Left colon (tissue), 2 donors: ENCODE data around the gene IARS1. TPM values are rescaled to one million over a fixed set of nuclear protein-coding genes. Genes with fewer than 3 reads are reported as not detected.

Experiments used
- ATAC-seq: fragments of 200-7000 bp; cut with Tn5 transposase; one replicate; pipeline ENCODE4 v1.9.1; 2020; ENCODE audit warnings: mild to moderate bottlenecking, moderate library complexity
- DNase-seq, 2 donors: peaks; one replicate each; pipeline ENCODE4 v3.0.0-alpha.2; 2020
- intact Hi-C, 2 donors: fragments of 100-400 bp; cut with DNase I in 1 of 2; cut with micrococcal nuclease in 1 of 2; formaldehyde crosslinking; loops; one replicate each; pipeline versions ENCODE4 v1.11.2 to v1.14.0; 2022; cut with DNase I, micrococcal nuclease
- total RNA-seq, 2 donors: library from RNA; stranded (reverse); fragmentation: NEBNext Ultra II Directional; extraction: Animal tissue kit (Norgen Biotek cat#: 25700); gene quantifications; one replicate each; pipeline ENCODE4 v1.2.1, GENCODE V29; 2021
- donor health status: DM: no; HTN: no; CAD: no.
- donor health status: DM: yes; HTN: yes; CAD: no.

IARS1 gene
- total RNA-seq, 2 donors from 2014 or later, result 39.1 to 61.9 TPM

DNA sequence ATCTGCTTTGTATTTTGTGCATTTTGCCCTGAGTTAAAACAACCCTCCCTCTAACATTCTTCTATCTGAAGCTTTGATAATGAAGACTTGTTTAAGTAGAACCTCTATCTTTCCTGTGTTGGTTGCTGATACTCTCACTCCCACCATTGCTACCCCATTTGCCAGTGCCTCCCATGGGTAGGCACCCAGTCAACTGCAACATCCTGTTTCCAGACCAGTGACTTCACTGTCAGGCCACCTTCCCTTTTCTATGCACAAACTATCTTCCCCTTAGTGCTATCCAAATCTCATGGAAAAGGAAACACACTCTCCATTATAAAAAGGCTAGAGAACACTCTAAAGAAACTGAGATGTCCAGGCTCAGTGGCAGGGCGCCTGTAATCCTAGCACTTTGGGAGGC is 5.6 kb upstream of the IARS1 start:
- intact Hi-C loops, result loop anchor here in 1 of 2 donors (10.0 kb wide), 1 partner anchor 164 kb away; no protein-coding TSS in a partner anchor
- ATAC-seq (no peak), DNase-seq (no peak)

DNA sequence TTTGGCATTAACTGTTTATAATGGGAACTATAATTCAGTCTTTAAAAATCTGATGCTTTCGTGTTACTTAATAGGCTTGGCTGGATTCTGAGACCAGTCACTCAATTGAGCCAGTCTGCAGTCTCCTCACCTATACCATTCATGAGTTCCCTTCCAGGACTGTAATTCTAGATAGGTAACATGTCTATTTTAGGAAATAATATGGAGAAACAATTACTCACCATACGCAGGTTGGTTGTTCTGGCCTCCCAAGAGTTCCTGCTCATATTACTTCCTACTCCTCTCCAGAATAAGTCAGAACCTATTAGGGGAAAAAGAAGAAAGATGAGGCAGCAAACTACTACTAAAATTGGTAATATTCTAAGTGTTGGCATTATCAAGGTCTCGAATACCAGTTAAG is 4.5 kb upstream of the IARS1 start:
- no peak for DNase-seq
- intact Hi-C loops, result loop anchor here in 1 of 2 donors (10.0 kb wide), 1 partner anchor 163 kb away; no protein-coding TSS in a partner anchor
- ATAC-seq, result no peak

DNA sequence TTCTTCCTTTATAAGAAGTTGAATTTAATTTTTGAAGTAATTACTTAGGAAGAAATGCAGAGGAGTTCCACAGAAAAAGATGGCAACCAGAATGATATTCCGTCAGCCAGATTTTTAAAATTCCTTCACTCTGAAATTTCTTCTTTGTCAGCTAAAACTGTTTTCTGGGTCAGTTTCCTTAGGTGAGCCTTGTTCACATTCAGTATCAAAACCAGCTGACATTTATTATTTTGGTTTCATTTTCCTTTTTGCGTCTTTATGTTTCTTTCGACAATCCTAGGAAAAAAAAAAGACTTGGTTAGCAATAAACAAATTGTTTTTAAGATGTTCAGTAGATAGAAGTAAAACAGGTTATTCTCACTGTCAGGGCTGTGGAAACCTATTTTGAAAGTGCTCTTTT is 4.1 kb upstream of the IARS1 start:
- no peak for DNase-seq
- intact Hi-C loops, result loop anchor here in 1 of 2 donors (10.0 kb wide), 1 partner anchor 163 kb away; no protein-coding TSS in a partner anchor
- ATAC-seq, result no peak

DNA sequence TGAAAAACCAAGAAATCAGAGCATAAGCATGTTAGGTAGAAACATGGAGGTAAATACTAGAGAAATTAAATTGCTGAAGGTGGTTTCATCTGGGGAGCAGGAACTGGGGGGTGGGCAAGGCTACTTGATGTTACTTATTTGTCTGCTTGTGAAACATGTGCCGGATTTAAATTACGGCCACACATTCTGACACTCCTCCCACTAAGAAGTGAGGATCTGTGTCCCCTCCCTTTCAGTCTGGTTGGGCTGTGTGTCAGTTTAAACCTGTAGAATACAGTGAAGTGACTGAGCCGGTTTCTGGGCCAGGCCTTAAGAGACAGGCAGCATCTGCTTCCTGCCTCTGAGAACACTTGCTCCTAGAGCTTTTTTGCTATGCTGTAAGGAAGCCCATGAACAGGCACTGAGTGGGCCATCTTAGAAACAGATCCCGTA is 2.3 kb upstream of the IARS1 start:
- DNase-seq (no peak), ATAC-seq (no peak)
- intact Hi-C loops, result loop anchor here in 1 of 2 donors (10.0 kb wide), 1 partner anchor 161 kb away; no protein-coding TSS in a partner anchor

DNA sequence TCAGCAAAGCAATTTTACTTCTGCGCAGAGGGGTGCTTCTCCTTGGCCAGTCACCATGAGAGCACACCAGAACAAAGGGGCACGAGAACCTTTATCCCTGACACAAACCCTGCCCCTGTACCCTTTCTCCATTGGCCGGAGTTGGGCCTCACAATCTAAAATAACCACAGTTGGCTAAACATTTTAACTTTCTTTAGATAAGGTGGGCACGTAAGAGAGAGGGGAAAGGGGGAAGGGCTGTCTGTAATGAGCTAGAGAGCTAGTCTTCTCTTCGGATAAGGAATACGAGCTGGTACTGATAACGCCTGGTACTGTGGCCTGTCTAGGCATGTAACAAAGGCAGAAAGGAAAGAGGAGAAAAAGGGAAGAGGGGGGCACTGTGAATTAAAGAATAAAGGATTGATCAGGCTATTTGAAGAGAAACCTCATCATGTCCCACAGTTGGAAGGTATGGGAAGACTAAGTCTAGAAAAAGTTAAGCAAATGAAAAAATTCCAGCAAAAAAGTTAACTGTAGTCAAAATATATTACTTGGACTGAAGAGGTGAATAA is 1.8 kb upstream of the IARS1 start:
- intact Hi-C loops, result loop anchor here in 1 of 2 donors (10.0 kb wide), 1 partner anchor 161 kb away; no protein-coding TSS in a partner anchor
- ATAC-seq (no peak), DNase-seq (no peak)

DNA sequence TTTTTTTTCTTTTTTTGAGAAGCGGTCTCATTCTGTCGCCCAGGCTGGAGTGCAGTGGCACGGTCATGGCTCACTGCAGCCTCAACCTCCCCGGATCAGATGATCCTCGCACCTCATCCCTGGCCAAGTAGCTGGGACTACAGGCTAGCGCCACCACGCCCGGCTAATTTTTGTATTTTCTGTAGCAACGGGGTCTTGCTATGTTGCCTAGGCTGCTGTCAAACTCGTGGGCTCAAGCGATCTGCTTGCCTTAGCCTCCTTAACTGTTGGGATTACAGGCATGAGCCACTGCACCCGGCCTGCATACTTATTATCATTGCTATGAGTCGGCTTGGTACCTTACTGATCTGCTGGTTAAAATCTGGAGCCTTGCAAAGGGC is 790 bp upstream of the IARS1 start:
- peak; percentile 19 for ATAC-seq
- DNase-seq, result peak; percentile 21 to 28
- intact Hi-C loops, result loop anchor here in 1 of 2 donors (10.0 kb wide), 1 partner anchor 159 kb away; no protein-coding TSS in a partner anchor

DNA sequence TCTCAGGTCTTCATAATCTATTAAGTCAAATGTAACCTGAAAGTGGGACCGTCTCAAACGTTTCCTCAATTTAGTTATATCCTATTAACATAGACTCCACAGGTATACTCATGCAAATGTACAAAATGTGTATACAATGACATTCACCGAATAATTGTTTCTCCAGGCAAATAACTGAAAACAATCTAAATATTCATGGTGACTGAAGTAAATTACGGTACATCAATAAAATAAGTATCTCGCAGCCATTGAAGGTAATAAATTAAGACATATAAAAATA is 482 bp downstream of the IARS1 start:
- no peak for ATAC-seq
- DNase-seq, result no peak
- intact Hi-C loops, result loop anchor here in 1 of 2 donors (10.0 kb wide), 1 partner anchor 158 kb away; no protein-coding TSS in a partner anchor

DNA sequence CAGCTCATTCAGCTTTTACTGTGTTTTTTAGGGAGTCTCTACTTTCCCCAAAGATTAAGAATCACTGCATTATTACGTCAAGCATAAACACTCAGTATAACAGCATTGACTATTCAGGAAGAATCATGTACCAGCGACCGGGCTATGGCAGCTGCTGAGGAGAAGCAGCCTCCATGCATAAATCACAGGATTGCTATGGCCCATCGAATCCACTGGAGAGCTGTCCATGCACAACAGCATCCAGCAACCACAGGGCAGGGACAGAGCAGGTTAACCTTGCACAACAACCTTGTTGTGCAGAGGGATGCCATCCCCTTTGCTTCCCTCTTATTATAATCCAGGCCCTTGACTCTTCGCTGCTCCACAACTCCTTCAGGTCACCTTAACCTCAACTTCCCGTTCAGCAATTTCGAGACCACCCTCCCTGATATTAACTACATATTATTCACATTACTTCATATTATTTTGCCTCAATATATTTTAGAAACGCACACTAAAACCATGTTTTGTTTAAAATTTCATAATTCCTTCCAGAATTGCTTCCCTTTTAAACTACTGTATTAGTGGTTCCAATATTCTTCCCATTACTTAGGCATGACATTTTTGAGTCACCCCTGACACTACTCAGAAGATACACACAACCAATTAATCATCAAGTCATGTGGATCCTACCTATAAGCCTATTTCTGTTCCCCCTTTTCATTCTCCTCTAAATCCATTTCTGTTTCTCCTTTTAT is 991 bp downstream of the IARS1 start:
- intact Hi-C loops, result loop anchor here in 1 of 2 donors (10.0 kb wide), 1 partner anchor 158 kb away; no protein-coding TSS in a partner anchor
- DNase-seq (no peak), ATAC-seq (no peak)

DNA sequence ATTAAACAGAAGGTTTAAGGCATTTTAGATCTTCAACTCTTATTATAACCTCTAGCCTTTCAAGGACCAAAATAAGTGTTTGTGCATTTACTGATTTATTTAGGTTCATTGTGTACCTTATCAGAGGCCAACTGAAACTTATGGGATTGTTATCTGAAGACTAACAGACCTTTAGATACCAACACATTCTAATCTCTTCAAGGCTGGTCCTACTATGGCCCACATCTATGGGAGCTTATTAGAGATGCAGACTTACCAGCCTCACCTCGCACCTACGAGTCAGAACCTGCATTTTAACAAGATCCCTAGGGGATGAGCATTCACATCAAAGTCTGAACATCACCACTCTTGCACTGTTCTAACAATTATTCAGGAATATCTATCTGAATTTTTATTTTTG is 1.9 kb downstream of the IARS1 start:
- DNase-seq (no peak), ATAC-seq (no peak)
- intact Hi-C loops, result loop anchor here in 1 of 2 donors (10.0 kb wide), 1 partner anchor 157 kb away; no protein-coding TSS in a partner anchor

DNA sequence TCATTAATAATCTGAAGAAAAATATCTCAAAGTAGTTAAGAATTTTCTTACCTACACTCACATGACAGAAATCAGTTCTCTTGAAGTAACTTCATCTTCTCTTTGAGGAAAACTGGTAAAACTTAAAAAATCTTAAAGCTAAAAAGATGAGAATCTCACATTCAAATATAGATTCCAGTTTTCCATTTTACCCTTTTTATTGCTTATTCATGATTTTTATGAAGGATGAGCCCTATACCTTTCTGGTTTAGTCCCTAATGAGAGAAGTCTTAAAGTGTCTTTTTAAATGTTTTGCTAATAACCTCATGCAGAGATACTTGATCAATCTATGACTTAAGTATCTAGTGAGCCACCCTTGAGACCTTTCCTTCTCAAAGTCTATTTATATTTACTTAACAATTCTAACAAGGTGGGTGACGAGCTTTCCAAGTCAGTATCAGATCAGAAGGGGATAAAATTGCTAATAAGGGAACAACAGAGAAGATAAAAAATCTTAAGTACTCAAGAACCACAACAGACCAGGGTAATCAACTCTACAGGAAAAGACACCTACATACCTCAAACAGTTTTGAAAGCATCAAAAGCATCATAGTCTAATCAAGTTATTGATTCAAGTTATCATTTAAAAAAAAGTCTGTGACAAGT is 2.6 kb downstream of the IARS1 start:
- ATAC-seq (no peak), DNase-seq (no peak)
- intact Hi-C loops, result loop anchor here in 1 of 2 donors (10.0 kb wide), 1 partner anchor 156 kb away; no protein-coding TSS in a partner anchor

DNA sequence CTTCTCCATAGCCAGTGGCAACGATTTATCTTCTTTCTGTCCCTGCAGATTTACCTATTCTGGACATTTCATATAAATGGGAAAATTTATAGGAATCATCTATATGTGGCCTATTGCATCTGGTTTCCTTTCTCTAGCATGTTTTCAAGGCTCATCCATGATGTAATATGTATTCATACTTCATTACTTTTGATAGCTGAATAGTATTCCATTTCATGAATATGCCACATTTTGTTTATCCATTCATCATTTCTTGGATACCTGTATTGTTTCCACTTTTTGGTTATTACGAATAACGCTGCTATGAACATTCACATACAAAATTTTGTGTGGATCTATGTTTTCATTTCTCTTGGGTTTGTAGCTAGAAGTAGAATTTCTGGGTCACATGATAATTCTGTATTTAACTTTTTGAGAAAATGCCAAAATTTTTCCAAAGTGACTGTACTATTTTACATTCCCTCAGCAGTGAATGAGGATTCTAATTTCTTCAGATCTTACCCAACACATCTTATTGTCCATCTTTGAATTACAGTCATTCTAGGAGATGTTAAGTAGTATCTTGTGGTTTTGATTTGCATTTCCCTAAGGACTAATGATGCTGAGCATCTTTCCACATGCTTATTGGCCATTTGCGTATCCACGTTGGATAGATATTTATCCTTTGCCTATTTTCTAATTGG is 3.6 kb downstream of the IARS1 start:
- no peak for DNase-seq
- intact Hi-C loops, result loop anchor here in 1 of 2 donors (10.0 kb wide), 1 partner anchor 155 kb away; no protein-coding TSS in a partner anchor
- no peak for ATAC-seq

DNA sequence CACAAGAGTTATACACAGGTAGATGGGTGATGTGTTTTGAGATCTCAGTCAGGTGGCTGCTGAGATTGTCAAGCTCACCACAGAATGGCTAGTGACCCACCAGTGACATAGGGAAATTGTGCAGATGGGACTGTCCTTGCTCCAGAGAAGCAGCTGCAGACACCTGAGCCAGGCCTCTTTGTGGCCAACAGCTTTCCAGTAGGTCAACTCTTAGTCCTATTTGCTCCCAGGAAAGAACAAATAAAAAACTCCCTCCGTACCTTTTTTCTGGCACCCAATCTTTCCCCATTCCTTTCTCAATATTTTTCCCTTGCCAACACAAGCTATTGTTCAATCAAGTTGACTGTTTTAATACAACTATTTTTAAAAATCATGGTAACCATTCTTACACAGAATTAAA is 14.2 kb downstream of the IARS1 start:
- intact Hi-C loops, result no loop called here
- DNase-seq (no peak), ATAC-seq (no peak)

DNA sequence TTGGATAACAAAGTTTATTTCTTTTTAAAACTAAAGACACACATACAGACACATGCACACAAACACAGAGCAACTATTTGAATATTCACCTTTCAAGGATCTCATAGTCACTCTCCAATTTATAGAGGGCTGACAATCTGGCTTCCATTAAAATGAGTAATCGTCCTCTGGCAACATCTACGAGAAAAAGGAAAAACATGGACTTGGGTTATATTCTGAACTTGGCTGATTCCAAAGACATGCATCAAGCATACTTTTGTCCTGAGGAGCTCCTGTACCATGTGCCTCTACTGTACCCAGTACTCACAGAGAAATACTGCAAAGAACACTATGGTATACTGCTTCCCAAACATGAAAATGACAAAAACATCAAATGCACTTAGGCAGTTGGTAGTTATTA is 15.4 kb downstream of the IARS1 start:
- intact Hi-C loops, result no loop called here
- DNase-seq, result no peak
- no peak for ATAC-seq

DNA sequence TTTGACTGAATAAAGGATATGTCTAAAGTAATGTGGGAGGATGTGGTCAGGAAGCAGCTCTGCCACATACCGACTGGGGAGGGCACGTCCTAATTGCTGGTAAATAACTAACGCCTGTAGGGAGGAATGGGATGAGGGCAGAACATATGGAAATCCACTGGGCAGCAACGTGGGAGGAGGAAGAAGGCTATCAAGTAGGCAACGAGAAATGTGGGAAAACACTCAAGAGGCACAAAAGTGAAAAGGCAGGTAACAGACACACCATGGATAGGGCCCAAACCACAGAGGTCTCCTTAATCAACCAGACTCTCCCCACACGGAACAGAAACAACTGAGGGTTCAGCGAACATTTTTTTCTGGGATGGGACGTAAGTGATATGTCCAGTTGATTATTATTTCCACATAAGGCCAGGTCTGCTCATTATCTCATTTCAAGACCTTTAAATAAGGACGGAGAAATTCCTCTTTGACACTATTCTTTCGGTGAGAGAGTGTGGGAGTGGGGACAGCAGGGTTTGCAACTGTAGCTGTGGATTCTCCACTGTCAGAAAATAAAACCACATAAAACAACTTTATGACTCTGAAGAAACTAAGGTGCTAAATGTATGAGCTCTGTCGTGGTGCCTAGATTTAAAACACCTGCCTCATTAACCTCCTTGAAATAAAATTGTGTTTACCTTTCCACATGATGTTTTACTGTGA is 17.0 kb downstream of the IARS1 start:
- ATAC-seq (no peak), DNase-seq (no peak)
- intact Hi-C loops, result no loop called here

DNA sequence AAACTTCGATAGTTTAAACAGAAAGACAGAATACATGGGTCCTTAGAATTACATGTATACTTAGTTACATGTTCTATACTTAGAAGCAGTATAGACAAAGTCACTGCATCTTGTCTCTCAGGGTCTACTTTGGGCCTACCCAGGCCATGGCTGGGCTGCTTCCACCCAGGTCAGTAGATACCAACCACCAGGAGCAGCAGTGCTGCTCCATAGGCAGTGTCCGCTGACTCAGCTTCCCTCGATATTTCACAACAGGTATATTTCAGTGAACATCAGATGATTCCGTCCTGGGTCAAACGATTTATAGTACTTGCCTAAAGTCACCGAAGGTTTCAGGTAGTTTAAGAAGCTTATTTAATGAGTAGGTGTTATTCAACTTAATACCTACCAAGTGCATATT is 18.0 kb downstream of the IARS1 start:
- intact Hi-C loops, result no loop called here
- ATAC-seq (no peak), DNase-seq (no peak)

DNA sequence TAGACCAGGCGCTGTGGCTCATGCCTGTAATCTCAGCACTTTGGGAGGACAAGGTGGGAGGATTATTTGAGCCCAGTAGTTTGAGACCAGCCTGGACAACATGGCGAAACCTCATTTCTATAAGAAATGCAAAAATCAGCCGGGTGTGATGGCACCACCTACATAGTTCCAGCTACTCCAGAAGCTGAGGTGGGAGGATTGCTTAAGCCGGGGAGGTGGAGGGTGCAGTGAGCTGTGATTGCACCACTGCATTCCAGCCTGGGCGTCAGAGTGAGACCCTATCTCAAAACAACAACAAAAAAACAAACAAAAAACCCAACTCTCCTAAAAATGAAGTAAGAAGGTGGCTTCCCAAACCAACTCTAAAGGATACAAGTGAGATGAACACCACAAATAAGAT is 23.0 kb downstream of the IARS1 start:
- ATAC-seq (no peak), DNase-seq (no peak)
- intact Hi-C loops, result no loop called here

DNA sequence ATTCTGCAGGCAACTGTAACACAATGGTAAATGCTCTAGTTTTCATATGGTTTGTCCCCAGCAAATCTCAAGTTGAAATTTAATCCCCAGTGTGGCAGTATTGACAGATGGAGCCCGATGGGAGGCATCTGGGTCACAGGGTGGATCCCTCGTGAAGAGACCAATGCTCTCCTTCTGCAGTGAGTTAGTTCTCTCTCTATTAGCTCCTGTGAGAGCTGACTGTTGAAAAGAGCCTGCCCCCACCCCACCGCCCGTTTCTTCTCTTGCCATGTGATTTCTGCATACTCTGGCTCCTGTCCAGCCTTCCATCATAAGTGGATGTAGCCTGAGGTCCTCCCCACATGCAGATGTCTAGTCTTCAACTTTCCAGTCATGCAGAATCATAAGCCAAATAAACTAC is 27.0 kb downstream of the IARS1 start:
- intact Hi-C loops, result no loop called here
- no peak for DNase-seq
- ATAC-seq, result no peak

DNA sequence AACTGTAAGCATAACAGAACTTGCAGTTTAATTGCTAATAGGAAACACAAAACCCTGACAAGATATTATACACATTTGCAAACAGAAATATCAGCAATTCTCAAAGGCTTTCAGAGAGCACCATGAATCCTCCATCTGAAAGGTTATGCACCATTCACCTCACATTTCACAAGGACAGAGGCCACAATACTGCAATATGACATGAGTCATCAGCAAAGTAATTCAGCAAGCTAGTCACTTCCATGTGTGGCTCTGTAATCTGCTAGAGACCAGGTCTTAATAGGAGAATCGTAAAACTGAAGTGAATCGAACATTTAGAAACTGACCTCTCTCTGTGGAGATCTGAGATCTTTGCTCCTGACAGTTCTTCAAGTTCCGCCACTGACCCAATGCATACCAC is 28.3 kb downstream of the IARS1 start:
- DNase-seq, result no peak
- no peak for ATAC-seq
- intact Hi-C loops, result no loop called here

DNA sequence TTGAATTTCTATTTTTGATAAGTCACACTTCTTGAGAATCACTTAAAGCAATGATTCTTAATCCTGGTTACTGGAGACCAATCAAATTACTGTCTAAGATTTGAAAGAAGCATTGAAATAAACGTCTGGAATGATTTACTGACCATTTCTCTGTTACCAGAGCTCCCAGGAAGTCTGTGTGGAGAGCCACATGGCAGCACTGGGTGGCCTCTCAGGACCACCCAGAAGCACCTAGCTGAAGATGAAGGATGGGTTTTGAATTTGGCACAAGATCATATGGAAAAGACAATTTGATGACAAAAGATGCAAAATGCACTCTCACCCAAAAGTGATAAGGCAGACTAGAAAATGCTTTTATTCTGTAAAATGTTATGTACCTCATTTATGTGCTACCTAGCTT is 30.4 kb downstream of the IARS1 start:
- intact Hi-C loops, result no loop called here
- ATAC-seq, result no peak
- DNase-seq, result no peak
